GM12878 (cell line): ENCODE data around the gene ARHGAP19. TPM values are rescaled to one million over a fixed set of nuclear protein-coding genes. Genes with fewer than 3 reads are reported as not detected.

Experiments
- ATAC-seq: fragments of 200-7000 bp; cut with Tn5 transposase; 3 replicates; pipeline ENCODE4 v1.9.1; 2020; ENCODE audit warnings: mild to moderate bottlenecking, moderate library complexity
- BruUV-seq: library from RNA; stranded (reverse); fragments of 400-500 nt; replicated peaks from 2 replicates; lab custom pipeline; 2021; lab: Mats Ljungman, UMichigan
- CTCF ChIA-PET: fragments of 300-600 bp; sonication (Branson Sonifier 250); formaldehyde crosslinking; extraction: SDS; loops from one replicate; lab custom pipeline; 2021; ENCODE audit warnings: inconsistent platforms; lab: Yijun Ruan, JAX
- POLR2A ChIA-PET: fragments of 350-600 bp; formaldehyde crosslinking; extraction: SDS; loops from one replicate; lab custom pipeline; 2021; ENCODE audit warnings: inconsistent platforms; lab: Charles Lee
- RAD21 ChIA-PET: fragments of 300-600 bp; sonication (Branson Sonifier 250); formaldehyde crosslinking; loops from one replicate; lab custom pipeline; 2023; ENCODE audit warnings: antibody characterized with exemption; ENCODE audit not compliant: unreplicated experiment; lab: Charles Lee
- SMC1A ChIA-PET: fragments of 300-600 bp; sonication (Branson Sonifier 250); formaldehyde crosslinking; loops from one replicate; lab custom pipeline; 2023; ENCODE audit not compliant: unreplicated experiment, uncharacterized antibody; lab: Charles Lee
- DNase-seq: peaks from one replicate; pipeline ENCODE4 v3.0.0-alpha.2; 2011; ENCODE audit warnings: low read depth, low spot score
- FAIRE-seq: peaks from 3 replicates; lab custom pipeline; 2011; peaks lifted over from hg19 to GRCh38; lab: Jason Lieb, UNC
- H2AFZ ChIP-seq: 2 replicates; pipeline ENCODE4 v1.6.0; 2011; ENCODE audit warnings: low read depth, low read length, control low read depth; ENCODE audit not compliant: control insufficient read depth
- H3K27ac ChIP-seq: 2 replicates; pipeline ENCODE4 v1.5.1; 2011; ENCODE audit warnings: control low read depth; ENCODE audit not compliant: control insufficient read depth, insufficient read depth
- H3K27me3 ChIP-seq, 2 experiments: replicated peaks in 1 of 2; 2 replicates each; pipeline versions ENCODE4 v1.6.0 to v1.6.1; 2011; ENCODE audit warnings: low read length in 1 of 2; ENCODE audit not compliant: control insufficient read depth in 2 of 2, insufficient read depth in 2 of 2
- H3K36me3 ChIP-seq, 2 experiments: 2 replicates each; pipeline ENCODE4 v1.5.1; 2011; ENCODE audit warnings: low read length in 1 of 2; ENCODE audit not compliant: control insufficient read depth in 2 of 2, insufficient read depth in 2 of 2
- H3K4me1 ChIP-seq: 2 replicates; pipeline ENCODE4 v1.6.1; 2011; ENCODE audit warnings: mild to moderate bottlenecking, low read length, moderate library complexity, mixed read lengths; ENCODE audit not compliant: control insufficient read depth, insufficient read depth
- H3K4me2 ChIP-seq: 2 replicates; pipeline ENCODE4 v1.6.0; 2011; ENCODE audit warnings: control low read depth; ENCODE audit not compliant: control insufficient read depth, insufficient read depth
- H3K4me3 ChIP-seq: fragments of 200-600 bp; sonication (generic); 2 replicates; pipeline ENCODE4 v1.5.1; 2016
- H3K79me2 ChIP-seq: 2 replicates; pipeline ENCODE4 v1.6.0; 2011; ENCODE audit warnings: low read length; ENCODE audit not compliant: control insufficient read depth, insufficient read depth
- H3K9ac ChIP-seq: 2 replicates; pipeline ENCODE4 v1.8.0; 2011; ENCODE audit warnings: low read length, control low read depth, mixed read lengths; ENCODE audit not compliant: control insufficient read depth, insufficient read depth
- H3K9me3 ChIP-seq: replicated peaks from 3 replicates; pipeline ENCODE4 v1.5.1; 2011; ENCODE audit warnings: mild to moderate bottlenecking, low read length; ENCODE audit not compliant: control insufficient read depth, insufficient read depth
- H4K20me1 ChIP-seq: 2 replicates; pipeline ENCODE4 v1.6.0; 2011; ENCODE audit not compliant: control insufficient read depth, insufficient read depth
- ATF7 ChIP-seq: fragments of 450-650 bp; IDR thresholded peaks from 2 replicates; pipeline ENCODE4 v1.6.1; 2016; ENCODE audit warnings: low read depth, mild to moderate bottlenecking
- EED ChIP-seq: sonication (generic); IDR thresholded peaks from 2 replicates; pipeline ENCODE4 v1.6.1; 2016; ENCODE audit warnings: antibody characterized with exemption, low read depth
- EP300 ChIP-seq, 2 experiments: fragments of 150-350 bp in 1 of 2; IDR thresholded peaks; 2 replicates each; pipeline ENCODE4 v1.6.1; 2011 to 2012; ENCODE audit warnings: low read depth in 2 of 2, low read length in 2 of 2, borderline replicate concordance in 1 of 2, improper control_type of control experiment in 1 of 2, inconsistent platforms in 1 of 2; ENCODE audit not compliant: control insufficient read depth in 1 of 2
- FOXM1 ChIP-seq: IDR thresholded peaks from 2 replicates; pipeline ENCODE4 v1.6.1; 2012; ENCODE audit warnings: low read depth, mild to moderate bottlenecking, inconsistent platforms, low read length, moderate library complexity
- SIX5 ChIP-seq: IDR thresholded peaks from 2 replicates; pipeline ENCODE4 v1.6.1; 2011; ENCODE audit warnings: mild to moderate bottlenecking, low read depth, low read length, moderate library complexity; ENCODE audit not compliant: severe bottlenecking
- SMAD5 ChIP-seq: IDR thresholded peaks from 2 replicates; pipeline ENCODE4 v1.6.1; 2016; ENCODE audit warnings: antibody characterized with exemption, low read depth
- SUPT20H ChIP-seq: IDR thresholded peaks from 2 replicates; pipeline ENCODE4 v1.6.1; 2011; ENCODE audit warnings: low read depth, mild to moderate bottlenecking, low read length, moderate library complexity, borderline replicate concordance; ENCODE audit not compliant: control insufficient read depth
- TBL1XR1 ChIP-seq: IDR thresholded peaks from 2 replicates; pipeline ENCODE4 v1.6.1; 2012; ENCODE audit warnings: low read depth, low read length, improper control_type of control experiment
- WGBS: methylation state at CpG from one replicate; pipeline ENCODE4 v1.1.6; 2016; ENCODE audit warnings: low lambda C conversion rate; ENCODE audit not compliant: insufficient replicate concordance, insufficient coverage; ENCODE audit errors: missing lambda C conversion rate; 5-methylcytosine and 5-hydroxymethylcytosine counted together
- in situ Hi-C: fragments of 300-500 bp; cut with MboI; formaldehyde crosslinking; loops from 9 replicates; pipeline ENCODE4 v1.14.3; 2018; ENCODE audit warnings: mixed read lengths
- intact Hi-C: fragments of 100-400 bp; cut with micrococcal nuclease; formaldehyde crosslinking; loops from one replicate; pipeline ENCODE4 v1.14.2; 2022; ENCODE audit not compliant: unreplicated experiment
- polyA plus RNA-seq, 11 experiments: library from polyadenylated mRNA; depleted of rRNA in 4 of 11; unstranded in 6 of 11; stranded (reverse) in 5 of 11; fragments of >200 nt; fragmentation: Nextera tagmentation in 4 of 11; fragmentation: Illumina TruSeq in 1 of 11; extraction: Ambion mirVana in 4 of 11; extraction: Trizol in 1 of 11; gene quantifications; 1 replicate in 1 of 11; 2 replicates in 10 of 11; pipeline versions ENCODE4 v1.2.1 to v1.2.3, GENCODE V29; 2011 to 2016; ENCODE audit warnings: inconsistent platforms in 2 of 11, missing spikeins in 2 of 11, low read depth in 1 of 11
- total RNA-seq, 4 experiments: library from RNA; depleted of rRNA in 3 of 4; stranded (reverse); fragments of >200 nt in 3 of 4; fragmentation: Illumina TruSeq in 1 of 4; extraction: Trizol in 1 of 4; gene quantifications; 2 replicates each; pipeline versions ENCODE4 v1.2.1 to v1.2.3, GENCODE V29; 2013 to 2021
- TF ChIP-seq, protein P1 (sequence below): fragments of 450-650 bp; formaldehyde crosslinking; IDR thresholded peaks from 2 replicates; pipeline ENCODE4 v1.4.0; 2022; ENCODE audit warnings: mild to moderate bottlenecking, moderate library complexity
- TF ChIP-seq, protein P2 (sequence below): IDR thresholded peaks from 2 replicates; pipeline ENCODE4 v1.6.1; 2011; ENCODE audit warnings: mild to moderate bottlenecking, low read depth, low read length, moderate library complexity; ENCODE audit not compliant: insufficient replicate concordance
- TF ChIP-seq, protein P3 (sequence below): IDR thresholded peaks from 2 replicates; pipeline ENCODE4 v1.6.1; 2012; ENCODE audit warnings: mild to moderate bottlenecking, low read depth, low read length

Gene ARHGAP19
- total and polyA plus RNA-seq, 10 of the 15 experiments (the other 5 are each of a cell fraction or from before 2014, with no cell fraction given), result 13.3 to 40.7 (median 22.6) TPM

DNA sequence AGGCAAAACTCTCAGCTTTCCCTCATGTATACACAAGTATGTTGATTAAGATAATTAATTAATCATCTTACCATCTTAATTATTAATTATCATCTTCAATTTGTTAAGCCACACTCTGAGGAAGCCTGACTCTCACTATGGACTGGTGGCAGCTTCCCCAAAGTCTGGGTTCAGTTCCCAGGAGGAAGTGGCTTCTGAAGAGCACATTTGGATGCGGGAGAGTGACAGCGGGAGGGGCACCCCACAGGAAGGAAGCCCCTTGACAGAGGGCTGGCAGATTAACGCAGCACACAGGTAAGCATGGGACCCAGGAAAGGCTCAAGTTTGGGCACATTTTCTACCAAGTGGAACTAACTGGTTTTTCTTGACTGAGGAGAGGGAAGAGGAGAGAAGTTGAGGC is 93.3 kb downstream of the ARHGAP19 start (continued):
- TF ChIP-seq EP300 (IDR thresholded peaks at IDR 0.05; ENCODE audit: borderline replicate concordance in 1 of 2, control insufficient read depth in 1 of 2, low read depth in 2 of 2, low read length in 2 of 2) (no peak), SUPT20H (no peak), SMAD5 (no peak), EED (no peak)

DNA sequence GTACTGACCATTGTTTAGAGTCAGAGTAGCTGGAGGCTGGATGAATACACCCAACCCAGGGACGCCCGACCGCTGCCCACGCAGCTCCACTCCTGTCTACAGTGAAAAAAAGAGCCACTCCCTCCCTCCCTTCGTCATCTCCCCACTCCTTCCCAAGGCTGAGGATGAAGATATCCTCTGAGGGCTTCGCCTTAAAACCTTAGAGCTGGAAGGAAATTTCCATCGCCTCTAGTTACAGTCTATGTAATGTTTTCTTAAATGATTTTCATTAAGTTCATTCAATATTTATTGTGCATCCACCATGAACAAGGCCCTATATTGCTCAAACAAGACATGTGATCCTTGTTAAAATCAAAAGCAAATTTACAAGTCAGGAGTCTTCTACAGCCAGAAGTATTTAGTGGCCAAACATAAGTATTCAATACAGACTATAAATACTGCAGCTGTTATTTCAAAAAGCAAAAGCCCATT is 95.4 kb downstream of the ARHGAP19 start:
- intact Hi-C loops (loop anchor here (5.0 kb wide), 1 partner anchor 60 kb away; no protein-coding TSS in a partner anchor), in situ Hi-C loops (no loop called here)
- Histone ChIP-seq H3K4me2 (no peak overlapping the region; the same call in 1 of the 2 replicates), H3K4me1 (peaks cover 14% of the 10 kb centered on the region), H3K27me3 (no peaks in the 10 kb centered on the region; a peak in 1 of 4 replicates), H2AFZ (no peak overlapping the region), H3K27ac (no peak overlapping the region), H3K4me3 (no peak overlapping the region), H3K9me3 (no peaks in the 10 kb centered on the region), H3K36me3 (no peaks in the 10 kb centered on the region), H3K9ac (no peak overlapping the region), H3K79me2 (no peaks in the 10 kb centered on the region), H4K20me1 (no peaks in the 10 kb centered on the region)
- no peak for DNase-seq
- TF ChIP-seq ATF7 (no peak), SIX5 (no peak), FOXM1 (no peak), TBL1XR1 (no peak)
- TF ChIP-seq, protein P1, sequence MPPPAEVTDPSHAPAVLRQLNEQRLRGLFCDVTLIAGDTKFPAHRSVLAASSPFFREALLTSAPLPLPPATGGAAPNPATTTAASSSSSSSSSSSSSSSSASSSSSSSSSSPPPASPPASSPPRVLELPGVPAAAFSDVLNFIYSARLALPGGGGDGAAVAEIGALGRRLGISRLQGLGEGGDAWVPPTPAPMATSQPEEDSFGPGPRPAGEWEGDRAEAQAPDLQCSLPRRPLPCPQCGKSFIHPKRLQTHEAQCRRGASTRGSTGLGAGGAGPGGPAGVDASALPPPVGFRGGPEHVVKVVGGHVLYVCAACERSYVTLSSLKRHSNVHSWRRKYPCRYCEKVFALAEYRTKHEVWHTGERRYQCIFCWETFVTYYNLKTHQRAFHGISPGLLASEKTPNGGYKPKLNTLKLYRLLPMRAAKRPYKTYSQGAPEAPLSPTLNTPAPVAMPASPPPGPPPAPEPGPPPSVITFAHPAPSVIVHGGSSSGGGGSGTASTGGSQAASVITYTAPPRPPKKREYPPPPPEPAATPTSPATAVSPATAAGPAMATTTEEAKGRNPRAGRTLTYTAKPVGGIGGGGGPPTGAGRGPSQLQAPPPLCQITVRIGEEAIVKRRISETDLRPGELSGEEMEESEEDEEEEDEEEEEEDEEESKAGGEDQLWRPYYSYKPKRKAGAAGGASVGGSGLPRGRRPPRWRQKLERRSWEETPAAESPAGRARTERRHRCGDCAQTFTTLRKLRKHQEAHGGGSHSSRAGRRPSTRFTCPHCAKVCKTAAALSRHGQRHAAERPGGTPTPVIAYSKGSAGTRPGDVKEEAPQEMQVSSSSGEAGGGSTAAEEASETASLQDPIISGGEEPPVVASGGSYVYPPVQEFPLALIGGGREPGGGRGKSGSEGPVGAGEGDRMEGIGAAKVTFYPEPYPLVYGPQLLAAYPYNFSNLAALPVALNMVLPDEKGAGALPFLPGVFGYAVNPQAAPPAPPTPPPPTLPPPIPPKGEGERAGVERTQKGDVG (CRISPR knock-in tag), result no peak
- TF ChIP-seq, protein P2, sequence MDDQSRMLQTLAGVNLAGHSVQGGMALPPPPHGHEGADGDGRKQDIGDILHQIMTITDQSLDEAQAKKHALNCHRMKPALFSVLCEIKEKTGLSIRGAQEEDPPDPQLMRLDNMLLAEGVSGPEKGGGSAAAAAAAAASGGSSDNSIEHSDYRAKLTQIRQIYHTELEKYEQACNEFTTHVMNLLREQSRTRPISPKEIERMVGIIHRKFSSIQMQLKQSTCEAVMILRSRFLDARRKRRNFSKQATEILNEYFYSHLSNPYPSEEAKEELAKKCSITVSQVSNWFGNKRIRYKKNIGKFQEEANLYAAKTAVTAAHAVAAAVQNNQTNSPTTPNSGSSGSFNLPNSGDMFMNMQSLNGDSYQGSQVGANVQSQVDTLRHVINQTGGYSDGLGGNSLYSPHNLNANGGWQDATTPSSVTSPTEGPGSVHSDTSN, result no peak
- TF ChIP-seq, protein P3, sequence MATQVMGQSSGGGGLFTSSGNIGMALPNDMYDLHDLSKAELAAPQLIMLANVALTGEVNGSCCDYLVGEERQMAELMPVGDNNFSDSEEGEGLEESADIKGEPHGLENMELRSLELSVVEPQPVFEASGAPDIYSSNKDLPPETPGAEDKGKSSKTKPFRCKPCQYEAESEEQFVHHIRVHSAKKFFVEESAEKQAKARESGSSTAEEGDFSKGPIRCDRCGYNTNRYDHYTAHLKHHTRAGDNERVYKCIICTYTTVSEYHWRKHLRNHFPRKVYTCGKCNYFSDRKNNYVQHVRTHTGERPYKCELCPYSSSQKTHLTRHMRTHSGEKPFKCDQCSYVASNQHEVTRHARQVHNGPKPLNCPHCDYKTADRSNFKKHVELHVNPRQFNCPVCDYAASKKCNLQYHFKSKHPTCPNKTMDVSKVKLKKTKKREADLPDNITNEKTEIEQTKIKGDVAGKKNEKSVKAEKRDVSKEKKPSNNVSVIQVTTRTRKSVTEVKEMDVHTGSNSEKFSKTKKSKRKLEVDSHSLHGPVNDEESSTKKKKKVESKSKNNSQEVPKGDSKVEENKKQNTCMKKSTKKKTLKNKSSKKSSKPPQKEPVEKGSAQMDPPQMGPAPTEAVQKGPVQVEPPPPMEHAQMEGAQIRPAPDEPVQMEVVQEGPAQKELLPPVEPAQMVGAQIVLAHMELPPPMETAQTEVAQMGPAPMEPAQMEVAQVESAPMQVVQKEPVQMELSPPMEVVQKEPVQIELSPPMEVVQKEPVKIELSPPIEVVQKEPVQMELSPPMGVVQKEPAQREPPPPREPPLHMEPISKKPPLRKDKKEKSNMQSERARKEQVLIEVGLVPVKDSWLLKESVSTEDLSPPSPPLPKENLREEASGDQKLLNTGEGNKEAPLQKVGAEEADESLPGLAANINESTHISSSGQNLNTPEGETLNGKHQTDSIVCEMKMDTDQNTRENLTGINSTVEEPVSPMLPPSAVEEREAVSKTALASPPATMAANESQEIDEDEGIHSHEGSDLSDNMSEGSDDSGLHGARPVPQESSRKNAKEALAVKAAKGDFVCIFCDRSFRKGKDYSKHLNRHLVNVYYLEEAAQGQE, result no peak
- CTCF ChIA-PET, result interaction anchor here (0.7 to 22.9 kb wide), 25 partner anchors 9 to 384 kb away, joined by 3 to 651 read pairs (median 5); no protein-coding TSS in a partner anchor
- WGBS, result 40% methylated on average over 7 of the region's 7 CpGs
- SMC1A ChIA-PET, result interaction anchor here (0.7 to 4.2 kb wide), 10 partner anchors 9 to 215 kb away, joined by 3 to 24 read pairs (median 4); no protein-coding TSS in a partner anchor
- RAD21 ChIA-PET, result interaction anchor here (0.8 to 3.4 kb wide), 6 partner anchors 13 to 160 kb away, joined by 3 to 23 read pairs (median 4); no protein-coding TSS in a partner anchor
- no TSS peak for BruUV-seq
- FAIRE-seq, result no peak
- POLR2A ChIA-PET, result no interaction called here
- no peak for ATAC-seq
